Esophagus squamous epithelium (tissue), 5 donors: Measurements from ENCODE around the gene WEE1. TPM values are rescaled to one million over a fixed set of nuclear protein-coding genes. Genes with fewer than 3 reads are reported as not detected.

ENCODE experiments used
- DNase-seq: peaks from one replicate; lab custom pipeline; 2025; lab: John Stamatoyannopoulos, UW
- H3K27ac ChIP-seq, 4 donors: fragments of 200-600 bp; sonication (generic); one replicate each; pipeline ENCODE4 v1.5.1; 2016 to 2019; ENCODE audit warnings: mild to moderate bottlenecking in 1 of 4
- H3K27me3 ChIP-seq, 4 donors: fragments of 200-600 bp; sonication (generic); 1 replicate in 3 of 4; 2 replicates in 1 of 4; pipeline versions ENCODE4 v1.5.1 to v1.6.0; 2017 to 2021; ENCODE audit warnings: antibody characterized with exemption in 1 of 4
- H3K36me3 ChIP-seq, 3 donors: fragments of 200-600 bp; sonication (generic); one replicate each; pipeline ENCODE4 v1.5.1; 2016 to 2019
- H3K4me1 ChIP-seq, 3 donors: fragments of 200-600 bp; sonication (generic); one replicate each; pipeline ENCODE4 v1.5.1; 2017 to 2019
- H3K4me3 ChIP-seq, 4 donors: fragments of 200-600 bp; sonication (generic); 1 replicate in 3 of 4; 2 replicates in 1 of 4; pipeline ENCODE4 v1.5.1; 2016 to 2019; ENCODE audit warnings: mild to moderate bottlenecking in 2 of 4, moderate library complexity in 1 of 4
- H3K9me3 ChIP-seq, 3 donors: fragments of 200-600 bp; sonication (generic); one replicate each; pipeline ENCODE4 v1.5.1; 2016 to 2019
- CTCF ChIP-seq, 6 experiments: fragments of 450-650 bp in 4 of 6; fragments of 200-600 bp in 2 of 6; sonication (generic) in 2 of 6; IDR thresholded peaks; one replicate each; pipeline ENCODE4 v1.5.1; 2016 to 2019; ENCODE audit warnings: antibody characterized with exemption in 6 of 6, mild to moderate bottlenecking in 4 of 6, moderate library complexity in 4 of 6
- POLR2A ChIP-seq, 4 donors: fragments of 450-650 bp; IDR thresholded peaks; one replicate each; pipeline ENCODE4 v1.6.1; 2017; ENCODE audit warnings: antibody characterized with exemption in 4 of 4, mild to moderate bottlenecking in 4 of 4, moderate library complexity in 3 of 4
- WGBS, 2 donors: methylation state at CpG; one replicate each; pipeline ENCODE4 v1.1.5; 2018; 5-methylcytosine and 5-hydroxymethylcytosine counted together
- intact Hi-C: fragments of 100-400 bp; cut with DNase I; formaldehyde crosslinking; loops from one replicate; pipeline ENCODE4 v1.15.0; 2022
- total RNA-seq, 4 donors: library from RNA; depleted of rRNA; stranded (reverse); fragments of >200 nt; gene quantifications; one replicate each; pipeline ENCODE4 v1.1.0, GENCODE V29; 2016
- donor health status: DM: yes; HTN: yes; CAD: no.

Gene WEE1
- total RNA-seq, 4 donors from 2014 or later: 20.1 to 38.7 (median 36.5) TPM

GRCh38 chr11:9581556-9582161, 8.2 kb downstream of the WEE1 start:
- Histone ChIP-seq H3K4me3 (no peak overlapping the region), H3K9me3 (no peaks in the 10 kb centered on the region), H3K4me1 (peaks cover 0 to 29% (median 5%) of the 10 kb centered on the region in 3 donors), H3K27ac (no peak overlapping the region), H3K36me3 (peaks cover 8 to 87% (median 9%) of the 10 kb centered on the region in 3 donors), H3K27me3 (no peaks in the 10 kb centered on the region)
- TF ChIP-seq POLR2A (IDR thresholded peaks at IDR 0.05): no peak
- no peak for TF ChIP-seq CTCF (IDR thresholded peaks at IDR 0.05)
- intact Hi-C loops: no loop called here
- no peak for DNase-seq
- 92 to 94% methylated on average over 5 to 6 of the region's 6 CpGs for WGBS, 2 donors

DNA sequence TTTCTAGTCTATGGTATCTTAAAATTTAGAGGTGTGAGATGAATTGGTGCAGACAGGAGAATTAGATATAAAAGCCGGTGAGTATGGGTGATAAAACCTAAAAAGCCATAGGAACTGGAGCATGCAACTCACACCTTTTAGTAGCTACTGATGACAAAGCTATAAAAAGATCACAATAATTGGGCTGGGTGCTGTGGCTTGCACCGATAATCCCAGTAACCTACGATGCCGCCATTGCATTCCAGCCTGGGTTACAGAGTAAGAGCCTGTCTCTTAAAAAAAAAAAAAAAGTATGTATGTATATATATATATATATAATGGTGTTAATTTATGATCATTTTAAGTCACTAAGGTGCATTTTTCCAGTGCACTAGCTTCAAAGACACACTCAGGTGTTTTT, 17.2 kb downstream of the WEE1 start:
- no peak overlapping the region for H3K27ac ChIP-seq
- peaks cover 12 to 52% (median 25%) of the 10 kb centered on the region in 3 donors for H3K36me3 ChIP-seq
- H3K27me3 ChIP-seq: no peaks in the 10 kb centered on the region
- H3K9me3 ChIP-seq: no peaks in the 10 kb centered on the region
- intact Hi-C loops: no loop called here
- H3K4me1 ChIP-seq: no peaks in the 10 kb centered on the region
- H3K4me3 ChIP-seq: no peak overlapping the region
- DNase-seq: no peak
- WGBS, 2 donors: 94 to 96% methylated on average over 4 of the region's 4 CpGs
- no peak for TF ChIP-seq CTCF (IDR thresholded peaks at IDR 0.05)
- TF ChIP-seq POLR2A (IDR thresholded peaks at IDR 0.05): no peak

DNA sequence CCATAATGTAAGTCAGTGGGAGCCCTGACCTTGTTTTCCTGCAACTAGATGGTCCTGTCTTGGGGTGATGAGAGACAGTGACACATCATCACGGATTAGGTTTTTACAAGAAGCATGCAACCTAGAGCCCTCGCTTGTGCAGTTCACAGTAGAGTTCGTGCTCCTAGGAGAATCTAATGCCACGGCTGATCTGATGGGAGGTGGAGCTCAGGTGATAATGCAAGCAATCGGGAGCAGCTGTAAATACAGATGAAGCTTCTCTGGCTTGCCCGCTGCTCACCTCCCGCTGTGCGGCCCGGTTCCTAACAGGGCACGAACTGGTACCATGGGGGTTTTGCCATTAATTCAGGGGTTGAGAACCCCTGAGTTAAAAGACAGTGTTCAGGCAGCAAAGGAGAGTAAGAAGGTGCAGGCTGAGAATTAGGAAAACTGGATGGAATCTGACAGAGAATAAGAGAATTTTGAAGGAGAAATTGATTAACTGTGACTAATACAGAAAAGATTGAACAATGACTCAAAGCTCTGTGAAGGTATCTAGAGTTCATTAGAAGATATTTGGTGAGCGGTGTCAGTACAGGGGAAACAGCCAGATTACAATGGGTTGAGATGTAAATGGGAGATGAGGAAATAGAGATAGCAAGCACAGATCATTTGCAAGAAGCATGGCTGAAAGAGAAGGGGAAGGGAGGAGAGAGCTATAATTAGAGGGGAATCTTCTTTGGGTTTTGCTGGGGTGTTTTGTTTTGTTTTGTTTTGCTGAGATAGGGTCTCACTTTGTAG, 21.0 kb downstream of the WEE1 start:
- 76 to 88% methylated on average over 4 of the region's 11 CpGs for WGBS, 2 donors
- Histone ChIP-seq H3K27ac (no peak overlapping the region), H3K27me3 (no peaks in the 10 kb centered on the region), H3K36me3 (peaks cover 0 to 15% (median 5%) of the 10 kb centered on the region in 3 donors), H3K4me1 (no peaks in the 10 kb centered on the region), H3K9me3 (no peaks in the 10 kb centered on the region), H3K4me3 (no peak overlapping the region)
- TF ChIP-seq CTCF (IDR thresholded peaks at IDR 0.05) (no peak), POLR2A (IDR thresholded peaks at IDR 0.05) (no peak)
- DNase-seq: no peak
- intact Hi-C loops: no loop called here

DNA sequence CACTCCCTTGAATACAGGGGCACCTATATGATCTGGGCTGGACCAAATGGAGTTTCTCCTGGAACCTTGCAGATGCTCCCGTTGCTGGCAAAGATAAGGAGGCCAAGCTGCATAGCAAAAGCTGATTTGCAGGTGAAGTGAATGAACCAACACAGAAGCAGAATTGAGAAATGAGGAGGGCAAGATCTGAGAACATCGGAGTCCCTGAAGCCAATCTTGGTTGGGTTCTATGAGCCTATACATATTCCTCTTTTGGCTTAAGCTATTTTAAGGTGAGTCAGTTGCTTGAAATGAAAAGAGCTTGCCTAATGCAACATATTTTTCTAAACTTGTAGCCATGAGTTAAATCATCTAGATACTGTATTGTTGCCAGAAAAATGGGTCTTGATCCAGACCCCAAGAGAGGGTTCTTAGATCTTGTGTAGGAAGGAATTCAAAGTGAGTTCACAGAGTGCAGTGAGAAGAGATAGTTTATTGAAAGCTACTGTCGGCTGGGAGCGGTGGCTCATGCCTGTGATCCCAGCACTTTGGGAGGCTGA, 23.5 kb downstream of the WEE1 start:
- Histone ChIP-seq H3K4me1 (peaks cover 7 to 19% (median 8%) of the 10 kb centered on the region in 3 donors), H3K27ac (no peak overlapping the region), H3K9me3 (no peaks in the 10 kb centered on the region), H3K36me3 (no peaks in the 10 kb centered on the region), H3K27me3 (no peaks in the 10 kb centered on the region), H3K4me3 (no peak overlapping the region)
- no peak for TF ChIP-seq CTCF (IDR thresholded peaks at IDR 0.05)
- no peak for TF ChIP-seq POLR2A (IDR thresholded peaks at IDR 0.05)
- WGBS, 2 donors: 73 to 80% methylated on average over 4 of the region's 4 CpGs
- DNase-seq: no peak
- intact Hi-C loops: no loop called here

GRCh38 chr11:9600166-9600565, 26.7 kb downstream of the WEE1 start:
- H3K27ac ChIP-seq: no peak overlapping the region
- H3K4me3 ChIP-seq: no peak overlapping the region
- no peaks in the 10 kb centered on the region for H3K9me3 ChIP-seq
- H3K4me1 ChIP-seq: peaks cover 7 to 21% (median 8%) of the 10 kb centered on the region in 3 donors
- no peak for DNase-seq
- TF ChIP-seq CTCF (IDR thresholded peaks at IDR 0.05) (no peak), POLR2A (IDR thresholded peaks at IDR 0.05) (no peak)
- intact Hi-C loops: no loop called here
- no peaks in the 10 kb centered on the region for H3K36me3 ChIP-seq
- no peaks in the 10 kb centered on the region for H3K27me3 ChIP-seq
- 78 to 92% methylated on average over 2 of the region's 2 CpGs for WGBS, 2 donors
